GM03348 (cell line): ENCODE measurements around the gene CACTIN.
"Not testable (repeated sequence)": the region's sequence is repeated elsewhere in the genome, so short reads cannot be mapped to it uniquely, and the experiment has no call there.

Source experiments
- DNase-seq: peaks from one replicate; pipeline ENCODE4 v3.0.0; 2012; ENCODE audit warnings: low spot score

Gene CACTIN

DNA sequence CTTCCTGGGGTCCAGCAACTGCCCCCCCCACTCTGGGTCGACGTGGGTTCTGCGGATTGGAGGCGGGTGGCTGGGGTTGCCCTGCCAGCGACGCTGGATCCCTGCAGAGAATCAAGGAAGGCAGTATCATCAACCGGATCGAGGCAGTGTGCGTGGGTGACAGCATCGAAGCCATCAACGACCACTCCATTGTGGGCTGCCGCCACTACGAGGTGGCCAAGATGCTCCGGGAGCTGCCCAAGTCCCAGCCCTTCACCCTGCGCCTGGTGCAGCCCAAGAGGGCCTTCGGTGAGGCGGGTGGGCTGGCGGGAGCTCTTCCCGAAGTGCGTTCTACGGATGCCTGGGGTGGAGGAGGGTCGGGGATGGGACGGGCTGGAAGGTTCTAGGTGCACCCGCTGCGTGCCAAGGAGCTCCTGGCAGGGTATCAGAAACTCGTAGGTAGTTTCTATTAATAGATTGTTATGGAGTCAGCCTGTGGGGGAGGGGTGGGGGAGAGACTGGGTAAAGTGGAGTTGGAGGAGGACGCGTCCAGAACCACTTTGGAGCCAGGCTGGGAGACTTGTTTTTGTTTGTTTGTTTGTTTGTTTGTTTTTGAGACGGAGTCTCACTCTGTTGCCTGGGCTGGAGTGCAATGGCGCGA, 39.8 kb downstream of the CACTIN start:
- no peak for DNase-seq

DNA sequence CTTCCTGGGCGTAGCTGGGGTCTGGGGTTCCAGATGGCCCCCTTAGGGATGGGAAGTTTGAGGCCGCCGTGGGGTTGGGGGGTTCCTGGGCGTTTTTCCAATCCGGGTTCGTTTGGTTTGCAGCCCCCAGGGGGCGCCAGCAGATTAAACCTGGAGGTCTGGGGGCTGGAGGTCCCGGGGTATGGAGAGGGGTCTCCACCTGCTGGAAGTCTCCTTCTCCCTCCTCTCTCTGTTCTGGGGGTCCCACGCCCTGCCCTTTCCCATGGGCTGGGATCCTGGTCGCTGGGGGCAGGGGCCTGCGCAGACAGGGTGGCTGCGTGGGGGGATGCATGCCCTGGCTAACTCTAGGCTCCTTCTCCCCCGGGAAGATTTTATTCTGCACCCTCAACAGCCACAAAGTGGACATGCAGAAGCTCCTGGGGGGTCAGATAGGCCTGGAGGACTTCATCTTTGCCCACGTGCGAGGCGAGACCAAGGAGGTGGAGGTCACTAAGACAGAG, 40.4 kb downstream of the CACTIN start:
- no peak for DNase-seq

DNA sequence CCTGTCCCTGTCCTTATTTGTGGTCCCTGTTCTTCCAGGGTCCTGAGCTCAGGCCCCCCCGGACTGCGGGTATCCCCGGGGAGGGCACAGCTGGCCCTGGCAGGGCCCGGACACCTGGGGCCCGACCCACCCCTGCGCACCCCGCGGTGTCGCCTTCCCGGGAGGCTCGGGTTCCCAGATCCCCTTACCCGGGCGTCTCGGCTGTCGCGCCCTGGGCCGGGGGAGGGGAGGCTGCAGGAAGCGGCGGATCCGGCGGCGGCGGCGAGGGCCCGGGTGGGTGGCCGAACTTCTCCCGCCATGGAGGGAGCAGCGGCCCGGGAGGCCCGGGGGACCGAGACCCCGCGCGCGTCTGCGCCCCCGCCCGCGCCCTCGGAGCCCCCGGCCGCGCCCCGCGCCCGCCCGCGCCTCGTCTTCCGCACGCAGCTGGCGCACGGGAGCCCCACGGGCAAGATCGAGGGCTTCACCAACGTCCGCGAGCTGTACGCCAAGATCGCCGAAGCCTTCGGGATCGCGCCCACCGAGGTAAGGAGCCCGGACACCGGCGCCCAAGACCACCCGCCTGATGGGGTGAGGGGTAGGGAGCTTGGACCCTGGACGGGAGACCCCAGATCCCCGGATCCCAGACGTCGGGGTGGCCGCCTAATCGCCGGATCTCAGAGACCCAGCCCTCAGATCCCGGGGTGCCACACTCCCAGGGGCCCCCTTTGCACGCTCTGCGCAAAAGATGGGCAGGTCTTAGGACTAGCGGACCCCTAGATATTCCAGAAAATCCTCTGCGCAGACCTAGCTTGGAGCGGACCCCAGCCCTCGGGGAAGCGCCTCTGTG, 41.1 kb downstream of the CACTIN start, which contains the start of gene GIPC3:
TSS of gene GIPC3 (plus strand) at position 178 of the 826 bp plus-strand sequence. CDS start at position 298, 120 bp downstream.
- no peak for DNase-seq

DNA sequence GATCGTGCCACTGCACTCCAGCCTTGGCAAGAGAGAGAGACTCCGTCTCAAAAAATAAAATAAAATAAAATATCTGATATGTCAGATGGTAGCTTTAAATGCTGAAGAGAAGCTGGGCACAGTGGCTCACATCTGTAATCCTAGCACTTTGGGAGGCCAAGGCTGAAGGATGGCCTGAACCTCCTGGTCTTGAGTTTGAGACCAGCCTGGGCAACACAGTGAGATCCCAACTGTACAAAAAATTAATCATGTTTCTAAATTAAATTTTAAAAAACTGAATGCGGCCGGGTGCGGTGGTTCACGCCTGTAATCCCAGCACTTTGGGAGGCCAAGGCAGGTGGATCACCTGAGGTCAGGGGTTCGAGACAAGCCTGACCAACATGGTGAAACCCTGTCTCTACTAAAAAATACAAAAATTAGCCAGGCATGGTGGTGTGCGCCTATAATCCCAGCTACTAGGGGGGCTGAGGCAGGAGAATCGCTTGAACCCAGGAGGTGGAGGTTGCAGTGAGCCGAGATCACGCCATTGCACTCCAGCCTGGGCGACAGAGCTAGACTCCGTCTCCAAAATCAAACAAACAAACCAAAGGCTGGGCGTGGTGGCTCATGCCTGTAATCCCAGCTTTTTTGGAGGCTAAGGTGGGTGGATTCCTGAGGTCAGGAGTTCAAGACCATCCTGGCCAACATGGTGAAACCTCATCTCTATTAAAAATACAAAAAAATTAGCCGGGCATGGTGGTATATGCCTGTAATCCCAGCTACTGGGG, 42.4 kb downstream of the CACTIN start:
- DNase-seq, result not testable (repeated sequence)

DNA sequence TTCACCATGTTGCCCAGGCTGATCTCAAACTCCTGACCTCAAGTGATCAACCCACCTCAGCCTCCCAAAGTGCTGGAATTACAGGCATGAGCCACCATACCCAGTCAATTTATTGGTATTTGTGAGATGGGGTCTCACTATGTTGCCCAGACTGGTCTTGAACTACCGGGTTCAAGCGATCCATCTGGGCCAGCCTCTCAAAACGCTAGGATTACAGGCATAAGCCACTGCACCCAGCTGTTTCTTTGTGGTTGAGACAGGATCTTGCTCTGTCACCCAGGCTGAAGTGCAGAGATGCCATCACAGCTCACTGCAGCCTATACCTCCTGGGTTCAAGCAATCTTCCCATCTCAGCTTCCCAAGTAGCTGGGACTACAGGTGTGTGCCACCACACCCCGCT, 44.8 kb downstream of the CACTIN start:
- DNase-seq, result not testable (repeated sequence)

DNA sequence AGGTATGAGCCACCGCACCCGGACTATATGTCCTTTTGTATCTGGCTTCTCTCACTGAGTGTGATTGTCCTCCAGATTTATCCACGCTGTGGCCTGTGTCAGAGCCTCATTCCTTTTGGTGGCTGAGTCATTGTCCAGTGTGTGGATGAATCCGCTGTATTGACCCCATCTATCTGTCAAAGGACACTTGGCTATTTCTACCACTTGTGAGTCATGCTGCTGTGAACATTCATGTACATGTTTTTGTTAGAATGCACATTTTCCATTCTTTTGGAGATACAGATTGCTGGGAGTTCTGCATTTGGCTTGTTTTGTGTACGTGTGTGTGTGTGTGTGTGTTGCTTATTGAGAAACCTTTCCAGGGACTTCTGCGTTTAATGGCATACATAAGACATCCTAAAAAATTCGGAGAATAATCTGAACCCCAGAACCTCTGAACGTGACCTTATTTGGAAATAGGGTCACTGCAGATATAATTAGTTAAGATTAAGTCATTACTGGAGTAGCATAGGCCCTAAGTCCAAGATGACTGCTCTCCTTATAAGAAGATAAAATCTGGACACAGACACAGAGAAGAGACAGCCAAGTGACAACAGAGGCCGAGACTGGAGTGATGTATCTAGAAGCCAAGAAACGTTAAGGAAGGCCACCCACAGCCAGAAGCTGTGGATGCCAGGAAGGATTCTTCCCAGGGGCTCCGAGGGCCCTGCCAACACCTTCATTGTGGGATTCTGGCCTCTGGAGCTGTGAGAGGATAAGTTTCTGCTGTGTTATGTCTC, 46.2 kb downstream of the CACTIN start:
- DNase-seq, result peak; percentile 82

DNA sequence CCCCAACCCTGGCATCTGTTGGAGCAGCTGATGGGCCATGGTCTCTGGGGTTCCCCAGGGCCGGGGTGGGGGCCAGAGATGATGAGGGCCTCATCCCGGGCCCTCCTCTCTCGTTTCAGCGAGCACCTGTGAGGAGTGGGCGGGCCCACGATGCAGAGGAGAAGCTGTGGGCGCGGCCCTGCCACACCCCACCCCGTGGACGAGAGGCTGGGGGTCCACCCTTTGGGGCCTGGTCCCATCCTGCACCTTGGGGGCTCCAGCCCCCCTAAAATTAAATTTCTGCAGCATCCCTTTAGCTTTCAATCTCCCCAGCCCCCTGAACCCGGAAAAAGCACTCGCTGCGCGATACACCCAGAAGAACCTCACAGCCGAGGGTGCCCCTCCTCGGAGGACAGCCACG, 48.2 kb downstream of the CACTIN start:
- no peak for DNase-seq

DNA sequence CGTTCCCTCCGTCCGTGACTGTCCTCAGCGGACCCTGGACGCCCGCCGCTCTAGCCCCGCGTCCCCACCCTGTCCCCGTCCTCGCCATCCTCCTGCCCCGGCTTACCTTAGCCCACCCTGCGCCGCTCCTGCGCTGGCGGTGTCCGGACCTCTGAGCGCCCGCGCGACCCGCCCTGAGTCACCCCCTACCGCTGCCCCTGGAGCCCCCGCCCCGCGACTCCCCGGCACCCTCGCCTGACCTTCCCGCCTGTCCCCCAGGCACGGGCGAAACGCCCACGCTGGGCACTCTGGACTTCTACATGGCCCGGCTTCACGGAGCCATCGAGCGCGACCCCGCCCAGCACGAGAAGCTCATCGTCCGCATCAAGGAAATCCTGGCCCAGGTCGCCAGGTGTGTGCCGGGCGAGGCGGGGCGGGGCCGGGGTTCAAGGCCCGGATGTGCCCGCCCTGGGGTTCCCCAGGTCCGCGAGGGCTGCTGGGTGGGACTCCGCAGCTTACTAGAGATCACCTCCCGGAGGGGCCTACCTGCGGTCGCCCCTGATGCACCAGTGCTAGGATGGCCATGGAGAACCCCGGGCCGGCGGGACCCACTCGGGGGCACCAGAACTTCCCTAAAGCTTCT, 48.8 kb downstream of the CACTIN start:
- DNase-seq, result no peak

DNA sequence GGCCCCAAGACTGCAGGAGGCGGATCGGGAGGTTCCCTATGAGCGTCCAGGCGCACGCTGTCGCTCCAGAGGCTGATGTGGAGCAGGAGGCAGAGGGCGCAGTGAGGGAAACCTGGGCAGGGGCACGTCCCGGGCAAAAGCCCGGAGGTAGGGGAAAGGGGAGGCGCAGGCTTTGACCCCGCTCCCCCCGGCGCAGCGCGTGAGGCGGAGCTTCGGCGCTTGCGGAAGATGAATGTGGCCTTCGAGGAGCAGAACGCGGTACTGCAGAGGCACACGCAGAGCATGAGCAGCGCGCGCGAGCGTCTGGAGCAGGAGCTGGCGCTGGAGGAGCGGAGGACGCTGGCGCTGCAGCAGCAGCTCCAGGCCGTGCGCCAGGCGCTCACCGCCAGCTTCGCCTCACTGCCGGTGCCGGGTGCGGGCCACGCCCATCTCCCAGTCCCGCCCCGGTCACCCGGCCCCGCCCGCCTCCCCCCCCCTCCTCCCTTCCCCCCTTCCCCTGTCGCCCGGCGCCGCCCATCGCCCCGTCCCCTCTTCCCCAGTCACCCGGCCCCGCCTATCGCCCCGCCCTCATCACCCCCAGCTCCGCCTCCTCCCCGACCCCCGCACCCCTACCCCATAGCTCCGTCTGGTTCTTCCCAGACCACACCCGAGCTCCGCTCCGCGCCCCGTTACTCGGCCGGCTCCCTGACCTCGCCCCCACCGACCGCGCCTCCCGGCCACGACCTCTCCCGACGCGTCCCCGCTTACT, 49.7 kb downstream of the CACTIN start:
- DNase-seq, result peak; percentile 74

DNA sequence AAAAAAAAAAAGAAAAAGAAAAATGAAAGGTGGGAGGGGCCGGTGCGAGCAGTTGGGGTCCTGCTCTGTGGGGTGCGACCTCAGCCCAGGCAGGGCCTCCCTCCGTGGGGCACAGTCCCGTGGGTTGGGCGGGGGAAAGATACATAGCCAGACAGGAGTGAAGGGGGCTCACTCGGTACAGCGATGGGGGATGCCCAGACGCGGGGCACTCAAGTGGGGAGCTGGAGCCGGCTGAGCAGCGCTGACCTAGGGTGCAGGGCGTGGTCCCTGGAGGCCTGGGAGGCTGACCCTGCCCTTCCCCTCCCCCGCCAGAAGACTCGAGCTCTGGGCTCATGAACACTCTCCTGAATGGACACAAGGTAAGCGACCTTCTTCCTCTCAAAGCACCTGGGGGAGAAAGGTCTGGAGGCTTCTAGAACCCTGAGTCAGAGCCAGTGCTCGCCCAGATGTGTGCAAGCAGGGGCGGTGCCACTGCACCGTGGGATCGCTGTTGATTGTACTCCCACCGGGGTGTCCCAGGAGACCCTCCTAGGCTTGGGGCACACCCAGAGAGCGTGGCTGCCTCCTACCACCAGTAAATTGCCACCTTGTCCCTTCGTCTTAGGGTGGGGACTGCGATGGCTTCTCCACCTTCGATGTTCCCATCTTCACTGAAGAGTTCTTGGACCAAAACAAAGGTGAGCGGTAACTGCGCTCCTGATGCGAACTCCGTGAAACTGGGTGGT, 50.5 kb downstream of the CACTIN start:
- DNase-seq, result no peak

DNA sequence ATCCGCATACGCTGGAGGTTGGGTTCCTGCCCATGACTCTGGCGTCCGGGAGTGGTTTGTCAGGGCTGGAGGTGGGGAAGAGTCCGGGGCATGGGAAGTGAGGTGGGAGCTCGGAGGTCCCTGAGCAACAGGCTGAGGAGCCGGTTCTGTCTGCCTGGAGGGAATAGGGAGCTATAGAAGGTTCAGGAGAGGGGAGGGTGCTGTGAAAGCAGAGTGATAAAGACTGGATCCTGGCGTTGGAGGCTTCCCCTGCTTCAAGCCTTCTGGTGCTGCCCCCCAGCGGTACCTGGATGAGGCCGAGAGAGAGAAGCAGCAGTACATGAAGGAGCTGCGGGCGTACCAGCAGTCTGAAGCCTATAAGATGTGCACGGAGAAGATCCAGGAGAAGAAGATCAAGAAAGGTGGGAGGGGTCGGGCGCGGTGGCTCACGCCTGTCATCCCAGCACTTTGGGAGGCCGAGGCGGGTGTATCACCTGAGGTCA, 51.3 kb downstream of the CACTIN start:
- no peak for DNase-seq

DNA sequence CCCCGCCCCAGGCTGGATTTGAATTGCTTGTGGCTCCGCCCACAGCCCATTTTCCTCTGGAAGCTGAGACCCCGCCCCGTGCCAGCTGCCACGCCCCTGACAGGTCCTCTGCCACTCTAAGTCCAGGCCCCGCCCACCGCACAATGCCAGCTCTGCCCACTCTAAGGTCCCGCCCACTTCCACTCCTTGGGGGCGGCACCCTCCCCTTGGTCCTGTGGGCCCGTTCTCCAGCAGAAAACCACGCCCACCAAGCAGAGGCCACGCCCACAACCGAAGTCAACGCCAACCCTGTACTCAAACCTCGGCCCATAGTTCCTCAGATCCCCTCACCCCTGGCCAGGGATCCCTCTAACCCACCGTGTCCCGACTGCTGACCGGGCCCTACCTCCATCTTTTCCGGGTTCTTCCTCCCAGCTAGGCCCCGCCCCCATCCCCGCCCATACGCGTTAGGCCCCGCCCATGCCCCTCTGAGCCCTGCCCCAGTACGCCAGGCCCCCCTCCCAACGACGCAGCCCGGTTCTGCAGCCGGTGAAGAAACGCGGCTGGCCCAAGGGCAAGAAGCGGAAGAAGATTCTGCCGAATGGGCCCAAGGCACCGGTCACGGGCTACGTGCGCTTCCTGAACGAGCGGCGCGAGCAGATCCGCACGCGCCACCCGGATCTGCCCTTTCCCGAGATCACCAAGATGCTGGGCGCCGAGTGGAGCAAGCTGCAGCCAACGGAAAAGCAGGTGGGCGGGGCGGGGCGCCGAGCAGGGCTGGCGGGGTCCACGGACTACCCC, 52.5 kb downstream of the CACTIN start:
- peak; percentile 93 for DNase-seq

DNA sequence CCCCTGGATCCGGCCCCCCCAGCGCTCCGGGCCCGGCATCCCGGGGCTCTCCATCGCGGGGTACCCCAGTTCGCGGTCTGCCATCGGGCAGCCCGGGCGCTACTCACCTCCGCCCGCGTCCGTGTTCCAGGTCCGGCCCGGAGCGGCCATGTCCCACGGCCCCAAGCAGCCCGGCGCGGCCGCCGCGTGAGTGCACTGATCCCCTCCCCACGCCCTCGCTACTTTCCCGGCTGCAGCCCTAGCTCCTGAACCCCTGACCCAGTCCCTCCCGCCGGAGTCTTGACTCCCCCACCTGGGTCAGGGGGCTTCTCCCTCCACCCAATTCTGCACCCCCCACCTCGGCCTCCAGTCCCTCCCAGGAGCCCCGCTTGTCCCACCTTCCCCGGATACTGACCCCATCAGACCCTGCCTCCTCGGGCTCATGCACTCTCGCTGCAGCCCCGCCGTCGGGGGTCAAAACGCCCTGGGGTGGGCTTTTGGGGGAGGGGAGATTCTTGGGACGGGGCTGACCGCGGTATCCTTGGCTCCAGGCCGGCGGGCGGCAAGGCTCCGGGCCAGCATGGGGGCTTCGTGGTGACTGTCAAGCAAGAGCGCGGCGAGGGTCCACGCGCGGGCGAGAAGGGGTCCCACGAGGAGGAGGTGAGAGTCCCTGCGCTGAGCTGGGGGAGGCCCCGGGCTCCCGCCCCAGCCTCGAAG, 53.3 kb downstream of the CACTIN start:
- DNase-seq, result peak; percentile 39

DNA sequence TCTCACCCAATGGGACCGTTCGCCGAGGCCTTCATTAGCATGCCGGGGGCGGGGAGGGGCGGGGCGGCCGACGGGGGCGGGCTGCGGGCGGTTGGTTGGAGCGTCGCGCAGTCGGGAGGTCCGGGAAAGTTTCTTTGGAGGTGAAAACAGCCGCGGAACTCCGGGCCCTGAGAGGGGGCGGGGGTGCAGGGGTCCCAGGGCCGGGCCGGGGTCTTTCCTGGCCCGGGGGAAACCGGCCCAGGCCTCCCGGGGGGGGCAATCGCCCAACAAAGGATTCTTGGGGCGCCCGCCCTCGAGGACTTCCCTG, 53.8 kb downstream of the CACTIN start, which contains the start of gene HMG20B:
TSS of gene HMG20B (plus strand) at position 90 of the 307 bp plus-strand sequence. CDS start 366 bp downstream, outside the sequence.
- no peak for DNase-seq

DNA sequence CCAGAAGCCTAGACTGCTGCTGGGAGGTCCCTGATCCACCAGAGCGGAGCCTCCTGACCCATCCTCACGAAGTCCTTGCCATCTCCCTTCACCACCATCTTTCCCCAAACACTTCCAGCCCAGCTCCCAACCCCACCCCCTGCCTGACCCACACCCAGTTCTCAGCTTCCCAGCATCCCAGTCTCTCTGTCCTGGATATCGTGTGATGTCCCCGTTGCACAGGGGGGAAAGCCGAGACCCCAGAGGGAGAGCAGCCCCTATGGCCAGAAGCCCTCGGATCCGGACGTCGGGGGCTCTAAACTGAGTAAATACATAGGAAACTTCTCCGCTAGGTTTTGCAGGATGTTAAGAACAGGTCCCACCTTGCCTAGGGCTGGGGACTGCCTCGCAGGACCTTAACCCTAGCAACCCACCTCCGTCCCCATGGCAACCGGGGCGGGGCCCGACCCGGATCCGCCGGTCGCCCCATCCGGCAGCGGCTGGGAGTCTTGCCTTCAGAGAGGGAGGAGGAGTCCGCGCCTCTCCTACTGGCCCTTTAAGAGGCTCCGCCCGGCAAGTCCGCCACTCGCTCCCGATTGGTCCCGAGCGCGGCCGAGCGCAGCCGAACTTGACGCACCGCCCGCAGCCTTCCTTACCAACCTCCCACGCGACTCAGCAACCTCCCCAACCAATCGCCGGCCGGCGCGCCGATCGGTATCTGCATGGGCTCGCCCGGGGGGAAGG, 54.3 kb downstream of the CACTIN start:
- peak; percentile 99 for DNase-seq

DNA sequence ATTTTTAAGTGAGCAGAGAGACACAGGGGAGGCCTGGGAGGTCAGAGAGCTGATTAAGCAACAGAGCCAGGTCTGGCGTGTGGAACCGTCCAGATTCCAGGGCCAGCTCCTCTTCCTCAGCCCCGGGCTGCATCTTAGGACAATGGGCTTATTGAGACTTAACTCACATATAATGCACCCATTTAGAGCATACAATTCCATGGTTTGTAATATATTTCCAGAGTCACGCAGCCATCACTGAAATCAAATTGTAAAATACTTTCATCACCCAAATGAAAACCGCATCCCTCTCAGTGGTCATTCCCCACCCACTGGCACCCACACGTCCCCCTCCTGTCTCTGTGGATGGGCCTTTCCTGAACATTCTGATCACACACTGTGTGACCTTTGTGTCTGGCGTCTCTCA, 56.0 kb downstream of the CACTIN start:
- no peak for DNase-seq

DNA sequence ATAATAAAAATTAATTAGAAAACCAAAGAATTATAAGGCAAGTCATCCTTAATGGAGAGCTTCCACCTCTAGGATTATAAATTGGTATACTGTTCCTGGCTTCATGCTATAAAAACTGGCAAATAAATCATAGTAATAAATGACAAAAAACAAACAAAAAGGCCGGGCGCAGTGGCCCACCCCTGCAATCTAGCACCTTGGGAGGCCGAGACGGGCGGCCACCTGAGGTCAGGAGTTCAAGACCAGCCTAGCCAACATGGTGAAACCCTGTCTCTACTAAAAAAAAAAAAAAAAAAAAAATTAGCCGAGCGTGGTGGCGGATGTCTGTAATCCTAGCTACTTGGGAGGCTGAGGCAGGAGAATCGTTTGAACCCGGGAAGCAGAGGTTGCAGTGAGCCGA, 56.5 kb downstream of the CACTIN start:
- DNase-seq, result not testable (repeated sequence)

DNA sequence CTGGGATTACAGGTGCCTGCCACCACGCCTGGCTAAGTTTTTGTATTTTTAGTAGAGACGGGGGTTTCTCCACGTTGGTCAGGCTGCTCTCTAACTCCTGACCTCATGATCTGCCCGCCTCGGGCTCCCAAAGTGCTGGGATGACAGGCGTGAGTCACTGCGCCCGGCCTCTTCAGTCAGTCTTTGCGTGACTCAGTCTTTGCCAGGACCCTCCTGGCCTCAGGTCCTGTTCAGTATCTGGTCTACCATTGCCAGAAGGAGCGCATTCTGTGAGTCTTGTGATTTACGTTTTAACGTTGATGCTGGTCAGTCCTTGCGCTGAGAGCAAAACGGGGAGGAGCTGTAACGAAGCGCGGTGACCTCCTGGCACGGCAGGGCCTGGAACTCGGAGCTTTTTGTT, 61.5 kb downstream of the CACTIN start:
- no peak for DNase-seq
